ENCODE data around the gene GRID2. TPM values are rescaled to one million over a fixed set of nuclear protein-coding genes. Genes with fewer than 3 reads are reported as not detected.
"Not testable (repeated sequence)": the region's sequence is repeated elsewhere in the genome, so short reads cannot be mapped to it uniquely, and the experiment has no call there.

Gene GRID2
- total RNA-seq, 1 experiment from 2014 or later: not detected

GRCh38 chr4:93605163-93605562 lies 1301.4 kb downstream of the GRID2 start:
- DNase-seq (ENCODE audit: extremely low read depth, low read depth): no peak

- no peak for DNase-seq (ENCODE audit: extremely low read depth, low read depth)
Observed at GRCh38 chr4:93617606-93618005, 1313.8 kb downstream of the GRID2 start.

- DNase-seq (ENCODE audit: extremely low read depth, low read depth): no peak
Observed at GRCh38 chr4:93633721-93634120, 1330.0 kb downstream of the GRID2 start.

DNA sequence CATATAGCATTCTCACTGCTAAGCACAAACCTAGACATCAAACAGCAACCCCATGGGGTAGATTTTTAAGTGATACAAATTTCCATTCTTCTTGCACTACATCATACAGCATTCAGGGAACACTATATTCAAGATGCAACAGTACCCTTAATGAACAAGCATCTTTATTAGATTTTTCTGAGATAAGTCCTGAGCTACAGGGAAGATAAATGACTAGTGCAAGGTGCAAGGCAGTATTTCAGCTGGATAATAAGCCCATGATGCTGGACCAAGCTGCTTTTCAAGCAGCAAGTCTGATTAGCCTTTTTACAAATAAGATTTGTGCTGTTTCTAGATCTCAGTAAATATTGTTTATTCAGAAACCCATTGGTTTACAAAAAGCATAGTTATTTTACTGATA lies 1332.2 kb downstream of the GRID2 start:
- no peak for DNase-seq (ENCODE audit: extremely low read depth, low read depth)

DNA sequence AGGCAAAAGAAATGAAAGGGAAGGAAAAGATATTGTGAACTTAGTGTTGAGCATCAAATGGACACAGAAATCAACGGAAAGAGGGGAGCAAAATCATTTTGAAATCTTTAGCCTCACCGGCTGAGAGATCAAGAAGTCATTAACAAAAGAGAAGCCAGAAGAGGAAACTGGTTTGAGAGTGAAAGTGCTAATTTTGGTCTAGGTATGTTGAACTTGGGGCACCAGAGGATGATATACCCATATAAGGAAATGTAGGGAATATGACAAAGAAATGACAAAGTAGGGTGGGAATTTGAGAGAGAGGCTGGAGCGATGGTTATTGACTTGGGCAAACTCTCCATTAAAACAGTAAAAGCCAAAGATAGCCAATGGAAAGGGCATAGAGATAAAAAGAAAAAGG lies 1341.4 kb downstream of the GRID2 start:
- no peak for DNase-seq (ENCODE audit: extremely low read depth, low read depth)

DNA sequence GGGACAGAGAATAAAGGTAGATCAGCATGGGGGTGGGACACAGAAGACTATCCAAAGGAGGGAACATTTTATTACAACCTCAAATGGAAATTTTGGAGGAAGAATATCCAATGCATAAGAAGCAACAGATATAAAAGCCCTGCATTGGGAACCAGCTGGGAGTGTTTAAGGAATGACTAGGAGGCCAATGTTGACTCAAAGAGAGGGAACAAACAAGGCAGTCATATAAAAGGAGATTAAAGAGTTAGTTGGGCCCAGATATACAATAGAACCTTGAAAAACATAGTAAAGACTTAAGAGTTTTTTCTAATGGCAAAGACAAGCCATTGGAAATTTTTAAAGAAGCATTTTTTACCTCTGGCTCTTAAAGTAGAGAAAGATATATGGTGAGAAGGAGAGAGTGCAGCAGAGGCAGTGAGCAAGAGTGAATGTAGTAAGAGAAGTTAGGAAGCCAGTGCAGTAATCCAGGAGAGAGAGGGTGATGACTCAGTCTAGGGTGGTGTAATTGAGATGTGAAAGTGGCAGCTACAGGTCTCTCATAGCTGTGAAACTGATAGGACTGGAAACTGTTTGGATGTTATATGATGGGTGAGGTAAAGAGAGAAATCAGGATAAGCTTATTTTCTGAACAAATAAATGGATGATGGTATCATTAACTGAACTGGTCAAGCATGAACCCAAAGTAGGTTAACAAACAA lies 1342.6 kb downstream of the GRID2 start:
- DNase-seq (ENCODE audit: extremely low read depth, low read depth): peak; percentile 0

GRCh38 chr4:93648258-93648657 lies 1344.5 kb downstream of the GRID2 start:
- no peak for DNase-seq (ENCODE audit: extremely low read depth, low read depth)

GRCh38 chr4:93649828-93650227 lies 1346.1 kb downstream of the GRID2 start:
- DNase-seq (ENCODE audit: extremely low read depth, low read depth): no peak

- no peak for DNase-seq (ENCODE audit: extremely low read depth, low read depth)
Observed at GRCh38 chr4:93654211-93654610, 1350.4 kb downstream of the GRID2 start.

DNA sequence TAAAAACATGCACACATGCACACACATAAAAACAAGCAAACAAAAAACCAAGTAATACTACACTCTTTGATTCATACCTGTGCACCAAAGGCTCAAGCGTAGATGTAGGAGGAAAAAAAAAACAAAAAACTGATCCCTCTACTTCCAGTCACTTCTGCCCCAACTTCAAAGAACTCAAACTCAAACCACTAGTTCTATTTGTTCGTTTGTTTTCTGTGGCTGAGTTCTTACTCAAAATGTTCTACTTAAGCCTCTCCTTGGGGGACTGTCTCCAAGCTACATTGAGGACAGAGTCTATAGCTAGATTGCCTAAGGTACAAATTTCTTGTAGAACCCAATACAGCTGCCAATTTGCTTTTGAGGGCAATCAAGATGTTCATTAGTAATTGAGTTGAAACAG lies 1353.8 kb downstream of the GRID2 start:
- no peak for DNase-seq (ENCODE audit: extremely low read depth, low read depth)

DNA sequence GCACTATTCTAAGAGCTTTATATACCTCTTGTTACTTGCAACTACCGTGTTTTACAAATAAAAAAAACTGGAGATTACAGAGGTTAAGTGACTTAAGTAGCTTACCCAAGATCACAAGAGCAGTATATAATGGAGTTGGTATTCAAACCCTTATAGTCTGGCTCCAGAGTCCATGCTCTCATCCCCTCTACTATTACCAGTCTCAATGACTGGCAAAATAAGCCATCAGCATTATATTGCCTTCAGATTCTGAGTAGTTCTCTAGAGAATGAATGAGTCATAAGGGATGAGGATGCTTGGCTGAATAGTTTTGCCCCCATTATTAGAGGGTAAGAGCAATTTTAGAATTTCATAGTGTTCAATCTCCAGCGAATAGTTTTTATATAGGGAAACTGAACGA lies 1354.7 kb downstream of the GRID2 start:
- no peak for DNase-seq (ENCODE audit: extremely low read depth, low read depth)

DNA sequence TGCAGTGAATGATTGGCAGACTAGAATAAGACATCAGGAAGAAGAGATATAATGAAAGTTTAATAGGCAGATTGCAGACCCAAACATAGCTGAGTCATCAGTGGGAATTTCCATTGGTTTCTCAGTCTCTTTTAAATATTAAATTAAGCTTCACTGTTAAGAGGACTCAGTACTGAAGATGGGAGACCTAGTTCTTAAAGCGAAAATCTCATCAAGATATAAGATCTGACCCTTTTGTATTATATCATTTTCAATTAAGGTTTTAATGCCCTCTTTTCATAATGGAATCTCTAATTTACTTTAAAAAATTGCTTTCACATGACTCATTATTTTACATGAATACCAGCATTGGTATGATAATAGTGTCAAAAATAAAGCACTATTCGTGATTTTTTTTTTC lies 1355.9 kb downstream of the GRID2 start:
- no peak for DNase-seq (ENCODE audit: extremely low read depth, low read depth)

DNA sequence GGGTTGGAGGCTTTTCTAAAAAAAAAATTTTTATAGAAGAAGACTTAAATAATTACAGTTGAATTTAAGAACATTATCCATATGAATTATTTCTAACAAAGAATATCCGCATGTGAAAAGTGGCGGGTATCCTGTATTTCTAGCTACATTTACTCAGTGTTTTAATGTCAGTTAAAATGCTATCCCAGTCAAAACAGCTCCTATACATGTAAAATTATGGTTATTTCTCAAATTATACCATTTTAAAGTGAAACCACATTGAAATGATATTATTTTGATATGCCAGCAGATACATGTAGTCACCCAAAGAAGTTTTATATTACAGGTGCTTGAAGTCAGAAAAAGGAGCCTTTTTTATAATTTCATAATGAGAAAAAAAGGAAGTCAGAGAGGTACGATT lies 1356.3 kb downstream of the GRID2 start:
- DNase-seq (ENCODE audit: extremely low read depth, low read depth): no peak

GRCh38 chr4:93670434-93670833 lies 1366.7 kb downstream of the GRID2 start:
- DNase-seq (ENCODE audit: extremely low read depth, low read depth): no peak

DNA sequence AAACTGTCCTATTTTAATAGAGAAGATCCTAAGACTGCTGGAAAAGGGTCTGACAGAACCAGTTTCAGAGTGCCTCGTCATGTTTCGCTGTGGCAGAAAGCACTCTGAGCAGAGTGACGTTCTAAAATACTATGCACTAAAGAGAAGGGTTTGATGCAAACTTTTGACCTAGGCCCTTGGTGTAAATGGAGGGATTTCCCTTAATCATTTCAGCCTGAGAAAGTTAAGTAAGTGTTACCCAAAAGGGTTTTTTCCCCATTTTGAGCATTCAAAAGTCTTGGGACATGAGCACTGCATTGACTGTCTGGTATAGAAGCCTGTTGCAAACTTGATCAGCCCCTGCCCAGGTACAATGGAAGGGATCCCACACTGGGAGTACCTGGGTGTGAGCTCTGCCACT lies 1367.3 kb downstream of the GRID2 start:
- no peak for DNase-seq (ENCODE audit: extremely low read depth, low read depth)

DNA sequence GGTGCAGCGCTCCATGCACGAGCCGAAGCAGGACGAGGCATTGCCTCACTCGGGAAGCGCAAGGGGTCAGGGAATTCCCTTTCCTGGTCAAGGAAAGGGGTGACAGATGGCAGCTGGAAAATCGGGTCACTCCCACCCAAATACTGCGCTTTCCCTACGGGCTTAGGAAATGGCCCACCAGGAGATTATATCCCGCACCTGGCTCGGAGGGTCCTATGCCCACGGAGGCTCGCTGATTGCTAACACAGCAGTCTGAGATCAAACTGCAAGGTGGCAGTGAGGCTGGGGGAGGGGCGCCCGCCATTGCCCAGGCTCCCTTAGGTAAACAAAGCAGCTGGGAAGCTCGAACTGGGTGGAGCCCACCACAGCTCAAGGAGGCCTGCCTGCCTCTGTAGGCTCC lies 1373.2 kb downstream of the GRID2 start:
- DNase-seq (ENCODE audit: extremely low read depth, low read depth): not testable (repeated sequence)

DNA sequence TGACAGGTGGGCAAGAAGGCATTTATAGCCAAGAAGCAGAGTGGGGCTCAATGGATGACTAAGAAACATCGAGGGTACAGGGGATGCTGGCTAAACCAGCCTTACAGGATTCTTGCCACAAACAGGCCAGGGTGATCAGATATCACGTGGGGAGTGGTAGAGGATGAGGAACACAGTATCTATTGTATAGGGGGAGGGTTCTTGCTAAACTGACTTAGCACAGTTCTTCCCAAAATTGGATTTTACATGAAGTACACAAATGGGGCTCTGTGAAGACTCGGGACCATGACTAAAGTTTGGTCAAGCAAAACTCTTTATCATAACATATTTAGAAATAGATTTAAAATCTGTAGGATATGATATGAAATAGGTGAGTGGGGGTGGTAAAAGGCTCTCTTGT lies 1380.8 kb downstream of the GRID2 start:
- no peak for DNase-seq (ENCODE audit: extremely low read depth, low read depth)

- no peak for DNase-seq (ENCODE audit: extremely low read depth, low read depth)
Observed at GRCh38 chr4:93687304-93687703, 1383.5 kb downstream of the GRID2 start.

DNA sequence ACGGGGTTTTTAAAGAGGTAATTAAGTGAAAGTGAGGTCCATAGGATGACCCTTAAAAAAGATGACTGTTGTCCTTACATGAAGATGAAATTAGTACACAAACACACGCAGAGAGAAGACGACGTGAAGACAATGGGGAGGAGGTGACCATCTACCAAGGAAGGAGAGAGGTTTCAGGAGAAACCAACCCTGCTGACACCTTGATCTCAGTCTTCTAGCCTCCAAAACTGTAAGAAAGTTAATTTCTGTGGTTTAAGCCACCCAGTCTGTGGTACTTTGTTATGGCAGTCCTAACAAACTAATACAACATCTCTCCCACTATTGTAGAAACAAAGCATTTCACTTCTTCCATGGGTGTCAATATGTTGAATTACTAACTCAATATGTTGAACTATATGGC lies 1385.2 kb downstream of the GRID2 start:
- DNase-seq (ENCODE audit: extremely low read depth, low read depth): no peak

DNA sequence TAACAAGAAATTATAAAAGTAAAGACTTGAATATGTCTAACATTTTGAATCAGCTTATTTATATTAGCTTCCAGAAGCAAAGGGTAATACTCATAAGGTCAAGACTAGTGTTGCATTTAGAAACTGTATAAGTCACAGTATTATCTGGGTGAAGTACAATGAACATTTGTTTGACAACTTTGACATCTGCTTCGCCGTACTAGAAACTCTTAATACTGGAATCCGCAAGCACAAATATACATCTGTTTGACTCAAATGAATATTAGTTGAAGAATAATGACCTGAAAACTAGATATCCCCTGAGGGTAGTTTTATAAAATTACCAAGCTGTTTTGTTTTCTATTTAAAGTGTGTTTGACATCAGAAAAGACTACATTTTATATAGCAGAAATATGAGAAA lies 1389.4 kb downstream of the GRID2 start:
- DNase-seq (ENCODE audit: extremely low read depth, low read depth): no peak

- DNase-seq (ENCODE audit: extremely low read depth, low read depth): no peak
Observed at GRCh38 chr4:93698686-93699085, 1394.9 kb downstream of the GRID2 start.

DNA sequence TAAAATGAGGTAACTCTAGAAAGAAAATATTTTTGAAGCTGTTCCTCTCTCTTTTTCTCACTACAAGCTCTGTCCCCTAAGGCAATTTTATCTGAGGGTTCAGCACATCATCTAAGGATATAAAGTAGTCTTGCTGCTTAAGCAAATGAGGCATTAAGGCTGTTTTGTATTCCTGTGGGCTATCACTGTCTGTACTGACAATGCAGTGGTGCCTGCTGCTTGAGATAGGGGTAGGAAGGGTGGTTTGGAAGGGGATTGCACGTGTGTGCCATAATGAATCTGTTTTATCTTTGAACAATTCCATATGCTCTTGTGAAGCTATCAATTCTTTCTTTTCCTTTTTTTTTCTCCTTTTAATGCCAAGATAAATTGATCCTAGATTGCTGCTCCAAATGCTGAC lies 1396.8 kb downstream of the GRID2 start:
- no peak for DNase-seq (ENCODE audit: extremely low read depth, low read depth)

Data from NCI-H460 (cell line).